Osteocyte (in vitro differentiated cells): ENCODE results near the gene MEGF6. TPM values are rescaled to one million over a fixed set of nuclear protein-coding genes. Genes with fewer than 3 reads are reported as not detected.

Experiments
- DNase-seq: peaks from one replicate; pipeline ENCODE4 v3.0.0; 2021; ENCODE audit warnings: mixed read lengths; ENCODE audit not compliant: unreplicated experiment; ENCODE audit errors: extremely low spot score
- H3K27ac Mint-ChIP-seq: one replicate; pipeline ENCODE4 v1.8.0; 2021; ENCODE audit warnings: mild to moderate bottlenecking, mixed read lengths; ENCODE audit not compliant: unreplicated experiment
- H3K27me3 Mint-ChIP-seq: one replicate; pipeline ENCODE4 v1.8.0; 2021; ENCODE audit warnings: mixed read lengths; ENCODE audit not compliant: unreplicated experiment
- H3K36me3 Mint-ChIP-seq: one replicate; pipeline ENCODE4 v1.8.0; 2021; ENCODE audit warnings: mixed read lengths; ENCODE audit not compliant: unreplicated experiment
- H3K4me1 Mint-ChIP-seq: one replicate; pipeline ENCODE4 v1.8.0; 2021; ENCODE audit warnings: mixed read lengths; ENCODE audit not compliant: unreplicated experiment
- H3K4me3 Mint-ChIP-seq: one replicate; pipeline ENCODE4 v1.8.0; 2021; ENCODE audit warnings: mild to moderate bottlenecking, moderate library complexity, mixed read lengths; ENCODE audit not compliant: unreplicated experiment
- H3K9me3 Mint-ChIP-seq: one replicate; pipeline ENCODE4 v1.8.0; 2021; ENCODE audit warnings: mixed read lengths; ENCODE audit not compliant: unreplicated experiment
- CTCF ChIP-seq: fragments of 200-600 bp; sonication (generic); IDR thresholded peaks from 2 replicates; pipeline ENCODE4 v1.5.0; 2021; ENCODE audit warnings: antibody characterized with exemption, mild to moderate bottlenecking, moderate library complexity
- total RNA-seq: library from RNA; stranded (reverse); gene quantifications from 2 replicates; pipeline ENCODE4 v1.2.1, GENCODE V29; 2021

MEGF6 gene
- total RNA-seq, 1 donor from 2014 or later, result 255 TPM

GRCh38 chr1:3464649-3465025 is 146.7 kb downstream of the MEGF6 start:
- Mint-ChIP-seq H3K4me1 (peaks cover 24% of the 10 kb centered on the region), H3K27ac (no peak overlapping the region), H3K9me3 (no peaks in the 10 kb centered on the region), H3K4me3 (no peak overlapping the region), H3K36me3 (no peaks in the 10 kb centered on the region), H3K27me3 (no peaks in the 10 kb centered on the region)
- DNase-seq, result no peak
- TF ChIP-seq CTCF, result no peak

- Mint-ChIP-seq H3K4me1 (peaks cover 29% of the 10 kb centered on the region), H3K4me3 (no peak overlapping the region), H3K9me3 (no peaks in the 10 kb centered on the region), H3K36me3 (no peaks in the 10 kb centered on the region), H3K27me3 (no peaks in the 10 kb centered on the region), H3K27ac (no peak overlapping the region)
- no peak for TF ChIP-seq CTCF
- no peak for DNase-seq
Observed at GRCh38 chr1:3463891-3464648, 147.2 kb downstream of the MEGF6 start.

- Mint-ChIP-seq H3K9me3 (no peaks in the 10 kb centered on the region), H3K4me3 (no peak overlapping the region), H3K27me3 (no peaks in the 10 kb centered on the region), H3K27ac (no peak overlapping the region), H3K4me1 (peaks cover 36% of the 10 kb centered on the region), H3K36me3 (no peaks in the 10 kb centered on the region)
- TF ChIP-seq CTCF, result no peak
- DNase-seq, result no peak
Observed at GRCh38 chr1:3463408-3463863, 147.9 kb downstream of the MEGF6 start.

- Mint-ChIP-seq H3K4me3 (no peak overlapping the region), H3K27me3 (no peaks in the 10 kb centered on the region), H3K4me1 (peaks cover 40% of the 10 kb centered on the region), H3K9me3 (no peaks in the 10 kb centered on the region), H3K27ac (no peak overlapping the region), H3K36me3 (no peaks in the 10 kb centered on the region)
- no peak for TF ChIP-seq CTCF
- DNase-seq, result no peak
Observed at GRCh38 chr1:3463013-3463385, 148.3 kb downstream of the MEGF6 start.

GRCh38 chr1:3462356-3463012 is 148.8 kb downstream of the MEGF6 start:
- H3K4me3 Mint-ChIP-seq, result no peak overlapping the region
- H3K27ac Mint-ChIP-seq, result no peak overlapping the region
- no peak for TF ChIP-seq CTCF
- no peaks in the 10 kb centered on the region for H3K9me3 Mint-ChIP-seq
- peaks cover 45% of the 10 kb centered on the region for H3K4me1 Mint-ChIP-seq
- DNase-seq, result no peak
- no peaks in the 10 kb centered on the region for H3K36me3 Mint-ChIP-seq
- H3K27me3 Mint-ChIP-seq, result no peaks in the 10 kb centered on the region
